Cardiac muscle cell (in vitro differentiated cells and primary cell): ENCODE measurements around the gene BCAP31. TPM values are rescaled to one million over a fixed set of nuclear protein-coding genes. Genes with fewer than 3 reads are reported as not detected.
"Not testable (repeated sequence)": the region's sequence is repeated elsewhere in the genome, so short reads cannot be mapped to it uniquely, and the experiment has no call there.

Source experiments
- DNase-seq, 2 donors: peaks; one replicate each; pipeline versions ENCODE4 v3.0.0 to v3.0.0-alpha.2; 2010 to 2017; ENCODE audit warnings: low read depth in 1 of 2, low spot score in 1 of 2
- H3K27ac ChIP-seq: fragments of 200-600 bp; sonication (generic); 2 replicates; pipeline ENCODE4 v1.5.1; 2016
- H3K27me3 ChIP-seq: fragments of 200-600 bp; sonication (generic); 2 replicates; pipeline ENCODE4 v1.6.0; 2016; ENCODE audit warnings: control low read depth
- H3K36me3 ChIP-seq: fragments of 200-600 bp; sonication (generic); 2 replicates; pipeline ENCODE4 v1.5.1; 2016; ENCODE audit warnings: control low read depth
- H3K4me1 ChIP-seq: fragments of 200-600 bp; sonication (generic); 2 replicates; pipeline ENCODE4 v1.8.1; 2017; ENCODE audit warnings: low read depth, mild to moderate bottlenecking, mixed run types
- H3K4me3 ChIP-seq: fragments of 200-600 bp; sonication (generic); 2 replicates; pipeline ENCODE4 v1.5.1; 2016; ENCODE audit warnings: mild to moderate bottlenecking
- H3K9me3 ChIP-seq: fragments of 200-600 bp; sonication (generic); 2 replicates; pipeline ENCODE4 v1.5.1; 2017; ENCODE audit warnings: low read depth, mild to moderate bottlenecking, control low read depth
- CTCF ChIP-seq: IDR thresholded peaks from 2 replicates; pipeline ENCODE4 v1.5.1; 2012; ENCODE audit warnings: low read depth, mild to moderate bottlenecking, low read length
- polyA plus RNA-seq: library from polyadenylated mRNA; unstranded; fragments of >200 nt; fragmentation: Nextera tagmentation; extraction: Ambion mirVana; gene quantifications from 2 replicates; pipeline ENCODE4 v1.2.1, GENCODE V29; 2016
- total RNA-seq: library from RNA; depleted of rRNA; stranded (reverse); fragments of >200 nt; gene quantifications from 2 replicates; pipeline ENCODE4 v1.2.3, GENCODE V29; 2016

Gene BCAP31
- total and polyA plus RNA-seq, 2 experiments from 2014 or later: 74.7 to 269 TPM

GRCh38 chrX:153694687-153695270 is 29.4 kb downstream of the BCAP31 start:
- no peak for DNase-seq

GRCh38 chrX:153694256-153694655 is 29.9 kb downstream of the BCAP31 start:
- not testable (repeated sequence) for H3K9me3 ChIP-seq, H3K27ac ChIP-seq, H3K27me3 ChIP-seq, H3K4me1 ChIP-seq, H3K36me3 ChIP-seq, DNase-seq, H3K4me3 ChIP-seq

More at GRCh38 chrX:153694687-153695270, 29.4 kb downstream of the BCAP31 start:
- no peak overlapping the region for H3K4me3 ChIP-seq
- no peaks in the 10 kb centered on the region for H3K36me3 ChIP-seq
- H3K9me3 ChIP-seq: no peaks in the 10 kb centered on the region
- no peak overlapping the region for H3K27ac ChIP-seq
- H3K27me3 ChIP-seq: no peaks in the 10 kb centered on the region
- no peak for TF ChIP-seq CTCF
- H3K4me1 ChIP-seq: no peaks in the 10 kb centered on the region

GRCh38 chrX:153693216-153694086 is 30.7 kb downstream of the BCAP31 start:
- H3K9me3 ChIP-seq: no peaks in the 10 kb centered on the region
- no peak for DNase-seq
- no peaks in the 10 kb centered on the region for H3K36me3 ChIP-seq
- H3K4me1 ChIP-seq: no peaks in the 10 kb centered on the region
- no peak overlapping the region for H3K4me3 ChIP-seq
- no peak overlapping the region for H3K27ac ChIP-seq
- no peaks in the 10 kb centered on the region for H3K27me3 ChIP-seq
- TF ChIP-seq CTCF: no peak

- H3K4me1 ChIP-seq: no peaks in the 10 kb centered on the region
- no peak overlapping the region for H3K4me3 ChIP-seq
- H3K9me3 ChIP-seq: no peaks in the 10 kb centered on the region
- no peaks in the 10 kb centered on the region for H3K27me3 ChIP-seq
- no peaks in the 10 kb centered on the region for H3K36me3 ChIP-seq
- no peak overlapping the region for H3K27ac ChIP-seq
- no peak for DNase-seq
- no peak for TF ChIP-seq CTCF
Observed at GRCh38 chrX:153692611-153693156, 31.5 kb downstream of the BCAP31 start.

GRCh38 chrX:153692003-153692402 is 32.2 kb downstream of the BCAP31 start:
- Histone ChIP-seq H3K9me3 (no peaks in the 10 kb centered on the region), H3K36me3 (no peaks in the 10 kb centered on the region), H3K27me3 (no peaks in the 10 kb centered on the region), H3K27ac (no peak overlapping the region), H3K4me1 (no peaks in the 10 kb centered on the region), H3K4me3 (no peak overlapping the region)
- no peak for DNase-seq
- TF ChIP-seq CTCF: no peak

GRCh38 chrX:153691032-153691827 is 33.0 kb downstream of the BCAP31 start:
- not testable (repeated sequence) for H3K4me3 ChIP-seq, H3K27ac ChIP-seq, DNase-seq

More at GRCh38 chrX:153691032-153691827, 33.0 kb downstream of the BCAP31 start:
- not testable (repeated sequence) for H3K4me1 ChIP-seq, H3K9me3 ChIP-seq, H3K36me3 ChIP-seq, H3K27me3 ChIP-seq
